ENCODE data around the gene MEGF11. TPM values are rescaled to one million over a fixed set of nuclear protein-coding genes. Genes with fewer than 3 reads are reported as not detected.

MEGF11 gene
- total RNA-seq, 1 experiment from 2014 or later, result not detected

- no peaks in the 10 kb centered on the region for H3K36me3 ChIP-seq (ENCODE audit: low read depth, low read length)
- H4K20me1 ChIP-seq (ENCODE audit: low read length), result no peaks in the 10 kb centered on the region
- DNase-seq (no peak), ATAC-seq (no peak)
- H3K4me2 ChIP-seq (ENCODE audit: low read length), result no peak overlapping the region
- H3K4me1 ChIP-seq (ENCODE audit: insufficient read depth, low read length), result no peaks in the 10 kb centered on the region
- H3K4me3 ChIP-seq (ENCODE audit: low read length), result no peak overlapping the region
- ChIA-PET CTCF (no interaction called here), POLR2A (ENCODE audit: unreplicated experiment) (no interaction called here)
- H3K9ac ChIP-seq (ENCODE audit: low read length), result no peak overlapping the region
- TF ChIP-seq EZH2phosphoT487 (IDR thresholded peaks at IDR 0.05; ENCODE audit: borderline replicate concordance, low read length) (no peak), EZH2 (IDR thresholded peaks at IDR 0.05; ENCODE audit: low read length, unreplicated experiment) (no peak)
- TF ChIP-seq, protein P1, sequence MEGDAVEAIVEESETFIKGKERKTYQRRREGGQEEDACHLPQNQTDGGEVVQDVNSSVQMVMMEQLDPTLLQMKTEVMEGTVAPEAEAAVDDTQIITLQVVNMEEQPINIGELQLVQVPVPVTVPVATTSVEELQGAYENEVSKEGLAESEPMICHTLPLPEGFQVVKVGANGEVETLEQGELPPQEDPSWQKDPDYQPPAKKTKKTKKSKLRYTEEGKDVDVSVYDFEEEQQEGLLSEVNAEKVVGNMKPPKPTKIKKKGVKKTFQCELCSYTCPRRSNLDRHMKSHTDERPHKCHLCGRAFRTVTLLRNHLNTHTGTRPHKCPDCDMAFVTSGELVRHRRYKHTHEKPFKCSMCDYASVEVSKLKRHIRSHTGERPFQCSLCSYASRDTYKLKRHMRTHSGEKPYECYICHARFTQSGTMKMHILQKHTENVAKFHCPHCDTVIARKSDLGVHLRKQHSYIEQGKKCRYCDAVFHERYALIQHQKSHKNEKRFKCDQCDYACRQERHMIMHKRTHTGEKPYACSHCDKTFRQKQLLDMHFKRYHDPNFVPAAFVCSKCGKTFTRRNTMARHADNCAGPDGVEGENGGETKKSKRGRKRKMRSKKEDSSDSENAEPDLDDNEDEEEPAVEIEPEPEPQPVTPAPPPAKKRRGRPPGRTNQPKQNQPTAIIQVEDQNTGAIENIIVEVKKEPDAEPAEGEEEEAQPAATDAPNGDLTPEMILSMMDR (conservative IDR thresholded peaks at IDR 0.05; ENCODE audit: low read depth, low read length), result no peak
- no peaks in the 10 kb centered on the region for H3K9me3 ChIP-seq (ENCODE audit: low read length)
- intact Hi-C loops (cut with micrococcal nuclease), result no loop called here
- no peaks in the 10 kb centered on the region for H3F3A ChIP-seq (ENCODE audit: low read length, unreplicated experiment)
- no peaks in the 10 kb centered on the region for H3K79me2 ChIP-seq (ENCODE audit: low read length)
- no peak overlapping the region for H2AFZ ChIP-seq (ENCODE audit: low read length)
- H3K27me3 ChIP-seq (ENCODE audit: low read length), result peaks cover 73% of the 10 kb centered on the region
- no TSS peak for BruUV-seq (replicated peaks)
- H3K27ac ChIP-seq (ENCODE audit: low read length), result no peak overlapping the region
- H3K9me2 ChIP-seq (replicated peaks; ENCODE audit: low read length), result no peaks in the 10 kb centered on the region
Measured at GRCh38 chr15:66131200-66131599, 122.3 kb downstream of the MEGF11 start.

DNA sequence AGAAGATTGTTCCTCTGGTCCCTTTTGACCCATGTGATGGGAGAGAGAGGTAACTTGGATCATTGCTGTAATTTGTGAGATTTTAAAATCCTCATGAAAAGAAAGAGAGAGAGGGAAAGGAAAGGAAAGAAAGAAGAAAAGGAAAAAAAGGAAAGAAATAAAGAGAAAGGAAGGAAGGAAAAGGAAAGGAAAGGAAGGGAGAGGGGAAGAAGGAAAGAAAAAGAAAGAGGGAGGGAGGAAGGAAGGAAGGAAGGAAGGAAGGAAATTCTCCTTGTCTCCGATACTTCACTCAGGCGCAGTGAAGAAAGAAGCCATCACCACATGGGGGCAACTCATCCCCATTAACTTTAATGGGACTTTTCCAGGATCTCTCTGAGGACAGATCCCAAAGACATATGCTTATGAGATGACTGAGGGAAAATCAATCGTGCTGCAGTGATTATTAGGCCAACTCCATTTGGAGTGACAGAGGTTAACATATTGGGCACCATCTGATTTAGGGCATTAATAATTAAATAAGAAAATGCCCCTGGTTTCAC, 123.0 kb downstream of the MEGF11 start:
- CTCF ChIA-PET, result no interaction called here
- Histone ChIP-seq H3K27me3 (ENCODE audit: low read length) (peaks cover 73% of the 10 kb centered on the region), H3K4me3 (ENCODE audit: low read length) (no peak overlapping the region), H3K79me2 (ENCODE audit: low read length) (no peaks in the 10 kb centered on the region), H3F3A (ENCODE audit: low read length, unreplicated experiment) (no peaks in the 10 kb centered on the region), H3K9me3 (ENCODE audit: low read length) (no peaks in the 10 kb centered on the region), H3K9ac (ENCODE audit: low read length) (no peak overlapping the region), H3K4me2 (ENCODE audit: low read length) (no peak overlapping the region), H3K27ac (ENCODE audit: low read length) (no peak overlapping the region), H2AFZ (ENCODE audit: low read length) (no peak overlapping the region), H4K20me1 (ENCODE audit: low read length) (no peaks in the 10 kb centered on the region), H3K9me2 (replicated peaks; ENCODE audit: low read length) (no peaks in the 10 kb centered on the region), H3K36me3 (ENCODE audit: low read depth, low read length) (no peaks in the 10 kb centered on the region), H3K4me1 (ENCODE audit: insufficient read depth, low read length) (no peaks in the 10 kb centered on the region)
- no TSS peak for BruUV-seq (replicated peaks)
- no peak for ATAC-seq
- DNase-seq, result no peak
- POLR2A ChIA-PET (ENCODE audit: unreplicated experiment), result no interaction called here
- intact Hi-C loops (cut with micrococcal nuclease), result no loop called here
- TF ChIP-seq EZH2phosphoT487 (IDR thresholded peaks at IDR 0.05; ENCODE audit: borderline replicate concordance, low read length), result no peak
- no peak for TF ChIP-seq EZH2 (IDR thresholded peaks at IDR 0.05; ENCODE audit: low read length, unreplicated experiment)
- TF ChIP-seq, protein P1 (conservative IDR thresholded peaks at IDR 0.05; ENCODE audit: low read depth, low read length), result no peak

- BruUV-seq (replicated peaks), result no TSS peak
- Histone ChIP-seq H3K27ac (ENCODE audit: low read length) (no peak overlapping the region), H3K4me1 (ENCODE audit: insufficient read depth, low read length) (no peaks in the 10 kb centered on the region), H3K4me3 (ENCODE audit: low read length) (no peak overlapping the region), H3K79me2 (ENCODE audit: low read length) (no peaks in the 10 kb centered on the region), H3F3A (ENCODE audit: low read length, unreplicated experiment) (no peaks in the 10 kb centered on the region), H3K27me3 (ENCODE audit: low read length) (peaks cover 72% of the 10 kb centered on the region), H3K9me2 (replicated peaks; ENCODE audit: low read length) (no peaks in the 10 kb centered on the region), H3K36me3 (ENCODE audit: low read depth, low read length) (no peaks in the 10 kb centered on the region), H3K9ac (ENCODE audit: low read length) (no peak overlapping the region), H4K20me1 (ENCODE audit: low read length) (no peaks in the 10 kb centered on the region), H2AFZ (ENCODE audit: low read length) (no peak overlapping the region), H3K9me3 (ENCODE audit: low read length) (no peaks in the 10 kb centered on the region), H3K4me2 (ENCODE audit: low read length) (no peak overlapping the region)
- POLR2A ChIA-PET (ENCODE audit: unreplicated experiment), result no interaction called here
- CTCF ChIA-PET, result no interaction called here
- intact Hi-C loops (cut with micrococcal nuclease), result no loop called here
- DNase-seq (no peak), ATAC-seq (no peak)
- TF ChIP-seq, protein P1 (conservative IDR thresholded peaks at IDR 0.05; ENCODE audit: low read depth, low read length), result no peak
- TF ChIP-seq EZH2phosphoT487 (IDR thresholded peaks at IDR 0.05; ENCODE audit: borderline replicate concordance, low read length), result no peak
- no peak for TF ChIP-seq EZH2 (IDR thresholded peaks at IDR 0.05; ENCODE audit: low read length, unreplicated experiment)
Measured at GRCh38 chr15:66129586-66129985, 124.0 kb downstream of the MEGF11 start.
